NT2/D1 (cell line): ENCODE results near the gene PACS2.
"Not testable (repeated sequence)": the region's sequence is repeated elsewhere in the genome, so short reads cannot be mapped to it uniquely, and the experiment has no call there.

ENCODE experiments used
- DNase-seq: peaks from one replicate; pipeline ENCODE4 v3.0.0-alpha.2; 2011; ENCODE audit warnings: low read depth, low spot score
- H3K27me3 ChIP-seq: 2 replicates; pipeline ENCODE4 v1.6.0; 2011; ENCODE audit warnings: mild to moderate bottlenecking; ENCODE audit not compliant: insufficient read length, insufficient read depth
- H3K36me3 ChIP-seq: 2 replicates; pipeline ENCODE4 v1.6.1; 2011; ENCODE audit warnings: mild to moderate bottlenecking, low read length, mixed read lengths; ENCODE audit not compliant: insufficient read depth, insufficient read length
- H3K4me1 ChIP-seq: 2 replicates; pipeline ENCODE4 v1.5.1; 2011; ENCODE audit not compliant: insufficient read depth, insufficient read length
- H3K4me3 ChIP-seq: 2 replicates; pipeline ENCODE4 v1.5.1; 2011; ENCODE audit warnings: low read depth; ENCODE audit not compliant: insufficient read length
- H3K9ac ChIP-seq: 2 replicates; pipeline ENCODE4 v1.6.0; 2011; ENCODE audit warnings: low read depth; ENCODE audit not compliant: insufficient read length
- H3K9me3 ChIP-seq: 2 replicates; pipeline ENCODE4 v1.5.1; 2011; ENCODE audit warnings: mild to moderate bottlenecking, low read length; ENCODE audit not compliant: insufficient read depth
- SUZ12 ChIP-seq: IDR thresholded peaks from 2 replicates; pipeline ENCODE4 v1.6.1; 2011; ENCODE audit not compliant: insufficient read length, insufficient read depth; ENCODE audit errors: extremely low read depth
- YY1 ChIP-seq: IDR thresholded peaks from 2 replicates; pipeline ENCODE4 v1.6.1; 2011; ENCODE audit not compliant: insufficient read length, insufficient read depth
- ZNF274 ChIP-seq: IDR thresholded peaks from 2 replicates; pipeline ENCODE4 v1.6.1; 2011; ENCODE audit warnings: mild to moderate bottlenecking, low read depth, low read length

The PACS2 gene

DNA sequence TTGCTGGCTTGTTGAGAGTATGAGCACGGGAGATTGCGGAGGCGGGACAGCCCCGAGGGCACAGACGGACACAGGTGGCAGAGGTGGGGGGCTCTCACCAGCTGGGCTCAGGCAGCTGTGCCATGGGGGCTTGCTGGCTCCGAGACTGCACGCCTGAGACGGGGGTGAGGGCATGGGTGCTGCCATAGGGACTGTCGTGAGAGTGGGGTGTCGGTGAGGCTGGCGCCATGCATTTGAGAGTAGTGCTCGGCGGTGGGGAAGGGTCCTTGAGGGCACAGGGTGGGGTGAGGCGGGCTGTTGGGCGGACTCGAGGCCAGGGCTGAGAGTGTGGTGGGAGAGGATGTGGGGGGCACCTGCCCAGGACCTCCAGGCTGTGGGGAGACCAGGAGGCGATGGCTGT lies 43.1 kb downstream of the PACS2 start:
- DNase-seq = no peak
- H3K9ac ChIP-seq = no peak overlapping the region
- H3K36me3 ChIP-seq = peaks cover 16% of the 10 kb centered on the region
- H3K4me1 ChIP-seq = peaks cover 11% of the 10 kb centered on the region
- no peak overlapping the region for H3K4me3 ChIP-seq
- TF ChIP-seq ZNF274 (no peak), SUZ12 (no peak), YY1 (no peak)
- no peaks in the 10 kb centered on the region for H3K9me3 ChIP-seq
- H3K27me3 ChIP-seq = no peaks in the 10 kb centered on the region

- peaks cover 11% of the 10 kb centered on the region for H3K4me1 ChIP-seq
- no peak overlapping the region for H3K4me3 ChIP-seq
- H3K9me3 ChIP-seq = no peaks in the 10 kb centered on the region
- DNase-seq = no peak
- no peaks in the 10 kb centered on the region for H3K27me3 ChIP-seq
- TF ChIP-seq SUZ12 (no peak), ZNF274 (no peak), YY1 (no peak)
- H3K9ac ChIP-seq = no peak overlapping the region
- peaks cover 16% of the 10 kb centered on the region for H3K36me3 ChIP-seq
These were observed 43.7 kb downstream of the PACS2 start for GRCh38 chr14:105358140-105358846.

- Histone ChIP-seq H3K4me3 (no peak overlapping the region), H3K9ac (no peak overlapping the region), H3K27me3 (no peaks in the 10 kb centered on the region), H3K9me3 (no peaks in the 10 kb centered on the region), H3K4me1 (peaks cover 11% of the 10 kb centered on the region), H3K36me3 (peaks cover 16% of the 10 kb centered on the region)
- no peak for DNase-seq
- TF ChIP-seq YY1 = no peak
- no peak for TF ChIP-seq ZNF274
- TF ChIP-seq SUZ12 = no peak
These were observed 44.4 kb downstream of the PACS2 start for GRCh38 chr14:105358943-105359342.

DNA sequence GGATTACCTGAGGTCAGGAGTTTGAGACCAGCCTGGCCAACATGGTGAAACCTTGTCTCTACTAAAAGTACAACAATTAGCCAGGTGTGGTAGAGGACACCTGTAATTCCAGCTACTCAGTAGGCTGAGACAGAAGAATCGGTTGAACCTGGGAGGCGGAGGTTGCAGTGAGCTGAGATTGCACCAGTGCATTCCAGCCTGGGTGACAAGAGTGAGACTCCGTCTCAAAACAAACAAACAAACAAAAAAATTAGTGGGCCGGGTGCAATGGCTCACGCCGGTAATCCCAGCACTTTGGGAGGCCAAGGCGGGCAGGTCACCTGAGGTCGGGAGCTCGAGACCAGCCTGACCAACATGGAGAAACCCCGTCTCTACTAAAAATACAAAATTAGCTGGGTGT lies 46.9 kb downstream of the PACS2 start:
- H3K4me3 ChIP-seq, DNase-seq, H3K9ac ChIP-seq, H3K9me3 ChIP-seq, H3K27me3 ChIP-seq, H3K4me1 ChIP-seq: not testable (repeated sequence)
- H3K36me3 ChIP-seq = peaks cover 16% of the 10 kb centered on the region

- DNase-seq = no peak
- H3K36me3 ChIP-seq = peaks cover 7% of the 10 kb centered on the region
- H3K9me3 ChIP-seq = no peaks in the 10 kb centered on the region
- no peaks in the 10 kb centered on the region for H3K27me3 ChIP-seq
- H3K4me1 ChIP-seq = no peaks in the 10 kb centered on the region
- no peak overlapping the region for H3K4me3 ChIP-seq
- no peak overlapping the region for H3K9ac ChIP-seq
- no peak for TF ChIP-seq YY1
These were observed 49.5 kb downstream of the PACS2 start for GRCh38 chr14:105363847-105364708.

DNA sequence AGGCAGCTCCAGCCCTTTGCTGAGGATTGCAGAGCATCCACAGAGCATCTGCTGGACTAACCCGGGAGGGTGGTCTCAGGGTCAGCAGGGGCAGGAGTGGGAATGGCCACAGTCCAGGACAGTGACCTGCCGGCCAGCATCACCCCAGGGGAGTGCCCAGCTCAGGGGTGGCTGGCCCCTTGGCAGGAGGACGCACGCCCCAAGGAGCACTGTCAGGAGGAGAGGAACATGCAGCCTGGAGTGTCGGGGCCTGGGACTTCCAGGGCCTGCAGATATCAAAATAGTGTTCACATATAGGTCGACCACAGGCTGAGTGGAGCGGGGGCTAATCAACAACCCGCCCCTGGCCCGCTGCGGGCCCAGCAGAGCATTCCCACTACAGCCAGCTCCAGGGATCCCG lies 50.6 kb downstream of the PACS2 start:
- Histone ChIP-seq H3K36me3 (peaks cover 7% of the 10 kb centered on the region), H3K4me1 (no peaks in the 10 kb centered on the region), H3K9ac (no peak overlapping the region), H3K27me3 (no peaks in the 10 kb centered on the region), H3K4me3 (no peak overlapping the region), H3K9me3 (no peaks in the 10 kb centered on the region)
- DNase-seq = no peak
- no peak for TF ChIP-seq SUZ12

DNA sequence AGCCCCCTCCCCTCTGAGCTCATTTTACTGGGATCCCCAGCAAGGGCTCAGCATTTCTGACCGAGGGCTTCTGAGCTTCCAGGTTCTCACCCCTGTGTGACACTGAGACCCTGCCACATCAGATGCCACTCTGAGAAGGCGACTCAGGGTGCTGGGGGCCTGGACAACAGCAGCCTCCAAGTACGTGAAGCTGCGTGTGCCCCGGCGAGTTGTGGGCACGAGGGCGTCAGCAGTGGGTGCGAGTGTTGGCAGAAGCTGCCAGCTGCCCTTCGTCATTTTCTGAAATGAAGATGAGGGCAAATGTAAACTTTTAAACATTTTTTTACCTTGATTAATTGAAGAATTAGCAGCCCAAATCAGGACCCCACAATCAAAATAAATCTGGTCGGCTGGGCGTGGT lies 51.1 kb downstream of the PACS2 start:
- H3K9me3 ChIP-seq = no peaks in the 10 kb centered on the region
- H3K36me3 ChIP-seq = peaks cover 6% of the 10 kb centered on the region
- H3K9ac ChIP-seq = no peak overlapping the region
- H3K27me3 ChIP-seq = no peaks in the 10 kb centered on the region
- no peak for DNase-seq
- H3K4me3 ChIP-seq = no peak overlapping the region
- TF ChIP-seq ZNF274 (no peak), YY1 (no peak), SUZ12 (no peak)
- H3K4me1 ChIP-seq = no peaks in the 10 kb centered on the region
